Mesothelial cell of epicardium (in vitro differentiated cells): ENCODE measurements around the gene GHSR. TPM values are rescaled to one million over a fixed set of nuclear protein-coding genes. Genes with fewer than 3 reads are reported as not detected.

Experiments used
- DNase-seq, 2 experiments: peaks; one replicate each; pipeline ENCODE4 v3.0.0; 2021; ENCODE audit warnings: low spot score in 2 of 2; ENCODE audit not compliant: unreplicated experiment in 2 of 2
- H3K27ac Mint-ChIP-seq: 2 replicates; pipeline ENCODE4 v1.8.0; 2021; ENCODE audit warnings: mixed read lengths
- H3K27me3 Mint-ChIP-seq: 2 replicates; pipeline ENCODE4 v1.8.0; 2021; ENCODE audit warnings: low read depth, mixed read lengths
- H3K36me3 Mint-ChIP-seq: 2 replicates; pipeline ENCODE4 v1.8.0; 2021; ENCODE audit warnings: mixed read lengths
- H3K4me1 Mint-ChIP-seq: 2 replicates; pipeline ENCODE4 v1.8.0; 2021; ENCODE audit warnings: mixed read lengths
- H3K4me3 Mint-ChIP-seq: 2 replicates; pipeline ENCODE4 v1.8.0; 2021; ENCODE audit warnings: mild to moderate bottlenecking, moderate library complexity, mixed read lengths
- H3K9me3 Mint-ChIP-seq: 2 replicates; pipeline ENCODE4 v1.8.0; 2021; ENCODE audit warnings: mixed read lengths
- total RNA-seq: library from RNA; stranded (reverse); gene quantifications from 3 replicates; pipeline ENCODE4 v1.2.1, GENCODE V29; 2021
- TF ChIP-seq, protein P1 (sequence below): fragments of 200-600 bp; sonication (generic); IDR thresholded peaks from one replicate; pipeline ENCODE4 v1.5.0; 2021; ENCODE audit warnings: antibody characterized with exemption; ENCODE audit not compliant: unreplicated experiment

GHSR gene
- total RNA-seq, 1 donor from 2014 or later = not detected

DNA sequence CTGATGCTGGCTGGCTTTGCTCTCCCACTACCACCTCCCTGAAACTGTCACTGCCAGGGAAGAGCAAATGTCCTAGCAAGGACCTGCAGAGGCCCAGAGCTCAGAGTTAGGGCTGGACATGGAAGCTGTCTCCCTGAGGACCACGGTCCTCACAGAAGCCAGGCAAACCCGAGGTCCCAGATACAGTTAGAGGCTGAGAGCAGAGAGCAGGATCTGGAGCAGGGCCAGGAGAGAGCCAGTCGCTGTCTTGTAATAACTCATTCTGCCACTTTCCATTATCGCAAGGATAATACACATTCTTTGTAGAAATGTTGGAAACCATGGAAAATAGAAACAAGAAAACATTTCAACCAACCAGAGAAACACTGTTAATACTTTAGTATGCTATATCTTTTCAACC, 10.1 kb downstream of the GHSR start:
- TF ChIP-seq, protein P1, sequence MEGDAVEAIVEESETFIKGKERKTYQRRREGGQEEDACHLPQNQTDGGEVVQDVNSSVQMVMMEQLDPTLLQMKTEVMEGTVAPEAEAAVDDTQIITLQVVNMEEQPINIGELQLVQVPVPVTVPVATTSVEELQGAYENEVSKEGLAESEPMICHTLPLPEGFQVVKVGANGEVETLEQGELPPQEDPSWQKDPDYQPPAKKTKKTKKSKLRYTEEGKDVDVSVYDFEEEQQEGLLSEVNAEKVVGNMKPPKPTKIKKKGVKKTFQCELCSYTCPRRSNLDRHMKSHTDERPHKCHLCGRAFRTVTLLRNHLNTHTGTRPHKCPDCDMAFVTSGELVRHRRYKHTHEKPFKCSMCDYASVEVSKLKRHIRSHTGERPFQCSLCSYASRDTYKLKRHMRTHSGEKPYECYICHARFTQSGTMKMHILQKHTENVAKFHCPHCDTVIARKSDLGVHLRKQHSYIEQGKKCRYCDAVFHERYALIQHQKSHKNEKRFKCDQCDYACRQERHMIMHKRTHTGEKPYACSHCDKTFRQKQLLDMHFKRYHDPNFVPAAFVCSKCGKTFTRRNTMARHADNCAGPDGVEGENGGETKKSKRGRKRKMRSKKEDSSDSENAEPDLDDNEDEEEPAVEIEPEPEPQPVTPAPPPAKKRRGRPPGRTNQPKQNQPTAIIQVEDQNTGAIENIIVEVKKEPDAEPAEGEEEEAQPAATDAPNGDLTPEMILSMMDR = no peak
- H3K4me3 Mint-ChIP-seq = no peak overlapping the region
- DNase-seq = no peak
- H3K4me1 Mint-ChIP-seq = peaks cover 2% of the 10 kb centered on the region
- no peak overlapping the region for H3K27ac Mint-ChIP-seq
- peaks cover 8% of the 10 kb centered on the region for H3K9me3 Mint-ChIP-seq
- H3K27me3 Mint-ChIP-seq = peaks cover 50% of the 10 kb centered on the region
- no peaks in the 10 kb centered on the region for H3K36me3 Mint-ChIP-seq

DNA sequence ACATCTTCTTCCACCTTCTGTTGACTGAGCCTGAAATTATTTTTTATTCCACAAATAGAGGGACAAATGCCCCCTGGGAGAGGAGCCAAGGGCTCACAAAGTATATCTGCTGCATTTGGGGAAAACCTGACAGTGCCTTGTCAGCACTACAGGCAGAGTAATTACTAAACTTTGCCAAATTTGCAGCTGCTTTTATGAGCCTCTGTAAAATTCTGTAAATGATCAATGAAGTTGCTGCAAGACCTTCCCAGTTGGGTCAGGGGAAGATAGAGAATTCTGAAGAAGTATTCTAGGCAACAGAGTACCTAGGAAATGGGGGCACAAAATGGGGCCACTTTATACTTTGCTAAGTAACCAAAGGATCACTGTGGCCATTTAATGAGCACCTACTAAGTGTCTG, 10.5 kb downstream of the GHSR start:
- DNase-seq = no peak
- Mint-ChIP-seq H3K36me3 (no peaks in the 10 kb centered on the region), H3K4me3 (no peak overlapping the region), H3K9me3 (peaks cover 10% of the 10 kb centered on the region), H3K4me1 (peaks cover 2% of the 10 kb centered on the region), H3K27ac (no peak overlapping the region), H3K27me3 (peaks cover 45% of the 10 kb centered on the region)
- TF ChIP-seq, protein P1 = no peak

DNA sequence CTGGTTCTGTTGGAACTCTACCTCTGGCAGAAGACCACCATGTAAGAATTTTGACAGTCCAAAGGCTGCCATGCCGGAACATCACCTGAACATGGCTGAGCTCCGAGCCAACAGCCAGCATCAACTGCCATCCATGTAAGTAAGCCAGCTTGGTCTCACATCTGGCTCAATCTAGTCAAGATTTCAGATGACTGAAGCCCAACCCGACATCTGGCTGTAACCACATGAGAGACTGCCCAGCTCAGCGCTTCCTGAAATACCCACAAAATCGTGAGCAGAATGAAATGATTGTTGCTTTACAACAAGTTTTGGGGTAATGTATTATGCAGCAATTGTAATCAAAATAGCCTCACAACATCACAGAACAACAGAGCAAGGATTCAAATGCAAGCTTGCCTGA, 32.9 kb downstream of the GHSR start:
- no peak for DNase-seq
- Mint-ChIP-seq H3K27ac (no peak overlapping the region), H3K36me3 (no peaks in the 10 kb centered on the region), H3K4me3 (no peak overlapping the region), H3K27me3 (peaks cover 30% of the 10 kb centered on the region), H3K9me3 (peaks cover 24% of the 10 kb centered on the region), H3K4me1 (no peaks in the 10 kb centered on the region)
- TF ChIP-seq, protein P1 = no peak

DNA sequence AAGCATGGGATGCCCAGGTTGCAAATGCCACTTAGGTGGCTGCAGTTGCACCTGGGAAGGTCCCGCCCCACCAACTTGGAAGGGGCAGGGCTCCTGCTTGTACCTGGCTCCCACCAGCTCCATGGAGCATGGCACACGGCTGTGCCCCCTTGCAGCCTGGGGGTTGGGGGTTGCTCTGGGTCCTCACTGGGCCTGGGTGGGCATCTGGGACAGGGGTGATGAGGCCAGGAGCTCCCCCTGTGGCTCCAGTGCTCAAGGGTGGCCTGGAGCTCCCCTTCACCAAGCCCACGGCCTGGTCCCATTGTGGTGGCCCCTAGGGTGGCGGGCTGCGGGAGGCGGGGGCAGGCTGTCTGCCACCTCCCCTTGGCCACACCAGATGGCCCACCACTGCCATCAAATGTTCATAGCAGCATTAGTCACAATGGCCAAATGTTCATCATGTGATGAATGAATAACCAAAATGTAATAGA, 36.7 kb downstream of the GHSR start:
- no peak overlapping the region for H3K4me3 Mint-ChIP-seq
- peaks cover 4% of the 10 kb centered on the region for H3K9me3 Mint-ChIP-seq
- DNase-seq = no peak
- TF ChIP-seq, protein P1 = no peak
- H3K27me3 Mint-ChIP-seq = peaks cover 15% of the 10 kb centered on the region
- H3K36me3 Mint-ChIP-seq = no peaks in the 10 kb centered on the region
- H3K27ac Mint-ChIP-seq = no peak overlapping the region
- no peaks in the 10 kb centered on the region for H3K4me1 Mint-ChIP-seq

DNA sequence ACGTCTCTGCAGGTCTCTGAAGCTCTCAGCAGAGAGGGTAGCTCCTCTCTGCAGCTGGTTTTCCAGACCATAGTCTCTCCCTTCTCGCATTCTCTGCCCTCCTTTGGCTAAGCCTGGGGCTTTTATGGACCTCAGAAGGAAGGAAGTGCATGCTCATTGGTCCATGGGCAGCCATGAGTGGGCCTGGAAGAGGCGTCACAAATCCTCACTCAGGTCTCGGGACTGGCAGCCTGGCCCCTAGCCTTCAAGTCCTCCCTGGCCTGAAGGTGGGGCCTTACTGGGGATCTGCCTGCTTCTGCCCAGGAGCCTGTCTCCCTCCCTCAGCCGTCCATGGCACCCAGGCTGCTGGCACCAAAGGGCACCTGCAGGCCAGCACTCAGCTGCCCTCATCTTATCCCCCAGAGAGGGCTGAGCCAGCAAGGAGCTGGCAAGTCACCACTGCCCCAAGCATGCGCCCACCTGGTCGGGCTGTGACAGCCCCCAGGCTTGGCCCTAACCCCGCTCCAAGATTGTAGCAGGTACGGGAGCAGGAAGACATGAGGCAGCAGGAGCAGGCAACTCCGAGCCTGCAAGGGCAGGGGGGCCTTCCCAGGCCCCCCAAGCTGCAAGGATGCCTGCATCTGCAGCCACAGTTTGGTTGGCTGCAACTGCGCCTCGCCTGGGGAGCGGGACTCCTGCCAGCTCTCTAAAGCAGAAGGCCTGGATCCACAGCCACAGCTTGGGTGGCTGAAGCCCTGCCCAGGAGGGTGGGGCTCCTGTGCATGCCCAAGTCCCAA, 37.4 kb downstream of the GHSR start:
- TF ChIP-seq, protein P1 = no peak
- no peak for DNase-seq
- Mint-ChIP-seq H3K9me3 (peaks cover 4% of the 10 kb centered on the region), H3K27me3 (peaks cover 12% of the 10 kb centered on the region), H3K4me1 (no peaks in the 10 kb centered on the region), H3K4me3 (no peak overlapping the region), H3K36me3 (no peaks in the 10 kb centered on the region), H3K27ac (no peak overlapping the region)
